ENCODE measurements around the gene MCF2L.
"Not testable (repeated sequence)": the region's sequence is repeated elsewhere in the genome, so short reads cannot be mapped to it uniquely, and the experiment has no call there.

The MCF2L gene, protein sequence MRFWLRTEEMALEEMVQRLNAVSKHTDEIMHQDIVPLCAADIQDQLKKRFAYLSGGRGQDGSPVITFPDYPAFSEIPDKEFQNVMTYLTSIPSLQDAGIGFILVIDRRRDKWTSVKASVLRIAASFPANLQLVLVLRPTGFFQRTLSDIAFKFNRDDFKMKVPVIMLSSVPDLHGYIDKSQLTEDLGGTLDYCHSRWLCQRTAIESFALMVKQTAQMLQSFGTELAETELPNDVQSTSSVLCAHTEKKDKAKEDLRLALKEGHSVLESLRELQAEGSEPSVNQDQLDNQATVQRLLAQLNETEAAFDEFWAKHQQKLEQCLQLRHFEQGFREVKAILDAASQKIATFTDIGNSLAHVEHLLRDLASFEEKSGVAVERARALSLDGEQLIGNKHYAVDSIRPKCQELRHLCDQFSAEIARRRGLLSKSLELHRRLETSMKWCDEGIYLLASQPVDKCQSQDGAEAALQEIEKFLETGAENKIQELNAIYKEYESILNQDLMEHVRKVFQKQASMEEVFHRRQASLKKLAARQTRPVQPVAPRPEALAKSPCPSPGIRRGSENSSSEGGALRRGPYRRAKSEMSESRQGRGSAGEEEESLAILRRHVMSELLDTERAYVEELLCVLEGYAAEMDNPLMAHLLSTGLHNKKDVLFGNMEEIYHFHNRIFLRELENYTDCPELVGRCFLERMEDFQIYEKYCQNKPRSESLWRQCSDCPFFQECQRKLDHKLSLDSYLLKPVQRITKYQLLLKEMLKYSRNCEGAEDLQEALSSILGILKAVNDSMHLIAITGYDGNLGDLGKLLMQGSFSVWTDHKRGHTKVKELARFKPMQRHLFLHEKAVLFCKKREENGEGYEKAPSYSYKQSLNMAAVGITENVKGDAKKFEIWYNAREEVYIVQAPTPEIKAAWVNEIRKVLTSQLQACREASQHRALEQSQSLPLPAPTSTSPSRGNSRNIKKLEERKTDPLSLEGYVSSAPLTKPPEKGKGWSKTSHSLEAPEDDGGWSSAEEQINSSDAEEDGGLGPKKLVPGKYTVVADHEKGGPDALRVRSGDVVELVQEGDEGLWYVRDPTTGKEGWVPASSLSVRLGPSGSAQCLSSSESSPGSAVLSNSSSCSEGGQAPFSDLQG

GRCh38 chr13:112968910-112969691, at the start of gene MCF2L:
TSS of gene MCF2L (plus strand) at chr13:112969214. CDS start at chr13:112969380, 166 bp downstream.
- DNase-seq = peak; percentile 16

DNA sequence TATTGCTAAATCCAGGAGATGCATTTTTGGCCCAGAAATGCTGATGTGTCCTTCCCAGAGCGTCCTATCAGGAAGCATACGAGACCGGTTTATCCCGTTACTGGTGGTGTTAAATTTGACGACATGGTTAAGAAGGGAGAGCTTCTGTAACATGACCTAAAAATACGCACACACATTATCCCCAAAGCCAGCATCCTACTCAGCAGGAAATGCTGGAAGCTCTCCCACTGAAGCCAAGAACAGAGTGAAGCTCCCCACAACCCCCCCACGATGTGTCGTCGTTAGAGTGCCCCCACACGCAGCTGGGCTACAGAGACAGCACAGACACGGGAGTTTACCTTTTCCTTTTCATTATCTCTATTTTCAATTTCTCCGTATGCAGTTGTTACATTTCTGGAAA, 45.1 kb upstream of the MCF2L start:
- no peak for DNase-seq

DNA sequence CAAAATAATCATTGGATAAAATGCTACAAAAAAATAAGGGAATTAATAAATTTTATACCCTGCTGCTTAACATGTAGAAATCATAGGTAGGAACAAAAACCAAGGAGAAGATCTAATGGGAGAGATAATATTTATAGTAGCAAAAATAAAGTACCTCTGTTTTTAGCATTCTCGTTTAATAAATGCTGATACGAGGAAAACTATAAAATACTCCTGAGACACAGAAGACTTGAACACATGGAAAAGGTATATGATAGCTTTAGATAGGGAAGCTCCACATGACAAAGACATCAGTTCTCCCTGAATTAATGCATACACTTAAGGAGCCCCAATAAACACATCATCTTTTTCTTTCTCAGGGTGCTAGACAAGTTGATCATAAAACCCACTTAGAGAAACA, 44.6 kb upstream of the MCF2L start:
- DNase-seq = no peak

DNA sequence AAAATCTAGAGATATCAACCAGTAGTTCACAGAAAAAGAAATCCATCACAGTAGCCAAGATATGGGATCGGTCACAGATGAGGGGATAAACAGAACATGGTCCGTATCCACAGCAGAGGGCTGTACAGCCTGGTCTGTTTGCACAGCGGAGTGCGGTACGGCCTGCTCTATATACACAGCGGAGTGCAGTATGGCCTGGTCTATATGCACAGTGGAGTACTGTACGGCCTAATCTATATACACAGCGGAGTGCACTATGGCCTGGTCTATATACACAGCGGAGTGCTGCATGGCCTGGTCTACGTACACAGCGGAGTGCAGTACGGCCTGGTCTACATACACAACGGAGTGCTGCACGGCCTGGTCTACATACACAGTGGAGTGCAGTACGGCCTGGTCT, 43.0 kb upstream of the MCF2L start:
- DNase-seq = no peak

- DNase-seq = no peak
Observed at GRCh38 chr13:112926993-112927392, 42.0 kb upstream of the MCF2L start.

DNA sequence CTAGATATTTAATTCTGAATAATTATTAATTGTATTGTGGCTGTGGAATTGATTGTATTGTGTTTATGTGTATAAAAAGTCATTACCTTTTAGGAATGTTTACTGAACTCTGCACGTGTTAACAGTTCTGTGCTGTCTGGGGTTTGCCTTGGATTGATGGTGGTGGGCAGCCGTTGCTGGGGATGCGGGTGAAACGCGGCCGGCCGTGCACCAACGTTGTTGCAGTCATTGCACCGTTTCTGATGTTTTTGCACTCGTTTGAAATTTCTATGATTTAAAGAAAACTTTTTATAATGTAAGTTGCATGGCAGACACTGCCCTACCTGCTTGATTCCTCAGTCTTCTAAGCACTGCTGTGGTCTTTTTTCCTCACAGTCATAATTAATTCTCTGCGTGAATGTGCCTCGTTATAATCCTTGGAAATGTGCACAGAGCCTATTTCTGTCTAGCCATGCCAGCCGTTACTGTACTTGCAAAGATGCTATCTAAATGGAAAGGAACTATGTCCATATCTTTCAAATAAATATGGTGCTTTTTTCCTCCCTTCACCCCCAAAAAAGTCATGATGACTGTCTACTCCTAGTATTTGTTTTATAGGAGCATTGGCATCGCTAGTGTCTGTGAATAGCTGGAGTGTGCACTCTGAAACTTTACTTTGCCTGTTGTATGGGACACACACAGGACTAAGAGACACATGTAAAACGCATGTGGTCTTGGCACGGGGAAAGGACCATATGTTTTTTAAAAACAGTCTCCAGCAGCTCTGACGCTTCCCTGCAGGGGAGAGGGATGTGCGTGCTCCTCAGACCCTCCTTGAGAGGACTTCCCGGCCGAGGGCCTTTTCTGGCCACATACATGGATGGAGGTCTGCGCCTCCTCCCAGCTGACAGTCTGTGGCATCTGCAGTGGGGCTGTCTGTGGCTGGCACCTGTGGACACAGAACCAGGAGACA, 40.7 kb upstream of the MCF2L start:
- DNase-seq = no peak

- peak; percentile 37 for DNase-seq
Observed at GRCh38 chr13:112928972-112929782, 39.8 kb upstream of the MCF2L start.

GRCh38 chr13:112929783-112930055, 39.3 kb upstream of the MCF2L start:
- no peak for DNase-seq

GRCh38 chr13:112930192-112930591, 38.8 kb upstream of the MCF2L start:
- no peak for DNase-seq

- no peak for DNase-seq
Observed at GRCh38 chr13:112931028-112931934, 37.7 kb upstream of the MCF2L start.

- DNase-seq = no peak
Observed at GRCh38 chr13:112932971-112933370, 36.0 kb upstream of the MCF2L start.

GRCh38 chr13:112933649-112934048, 35.4 kb upstream of the MCF2L start:
- DNase-seq = no peak

DNA sequence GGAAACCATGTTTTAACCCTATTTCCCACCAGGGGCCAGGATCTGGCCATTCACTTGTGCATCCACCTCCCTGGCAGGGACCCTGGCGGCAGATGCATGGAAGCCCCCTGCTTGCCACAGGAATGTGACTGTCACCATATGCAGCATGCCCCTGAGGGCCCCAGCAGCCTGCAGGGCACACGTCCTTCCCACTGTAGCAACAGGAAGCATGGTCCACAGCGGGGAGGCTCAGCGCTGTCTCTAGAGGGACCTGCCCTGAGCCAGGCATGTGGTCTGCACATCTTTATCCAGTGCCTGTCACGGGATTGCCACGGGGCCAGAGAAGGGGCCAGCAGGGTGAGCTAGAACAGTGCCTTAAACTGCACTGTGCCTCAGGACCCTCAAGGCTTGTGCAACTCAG, 34.9 kb upstream of the MCF2L start:
- DNase-seq = no peak

DNA sequence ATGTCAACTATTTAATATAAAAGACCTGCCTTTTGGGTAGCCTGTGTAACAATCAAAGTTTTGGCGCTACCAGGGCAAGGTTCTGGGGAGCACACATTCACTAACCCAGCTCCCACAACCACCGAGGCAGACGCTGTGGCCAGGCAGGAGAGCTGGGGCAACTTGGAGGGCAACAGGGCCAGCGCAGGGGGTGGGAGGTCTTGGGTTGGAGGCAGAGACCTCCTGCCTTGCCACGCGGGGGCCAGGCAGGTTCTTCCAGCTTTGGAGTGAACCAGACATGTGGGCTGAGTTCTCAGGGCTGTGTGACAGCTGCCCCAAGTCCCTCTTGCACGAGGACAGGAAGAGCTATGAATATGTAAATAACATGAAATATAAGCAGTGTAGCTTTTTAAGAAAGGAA, 30.3 kb upstream of the MCF2L start:
- no peak for DNase-seq

GRCh38 chr13:112940236-112940635, 28.8 kb upstream of the MCF2L start:
- no peak for DNase-seq

DNA sequence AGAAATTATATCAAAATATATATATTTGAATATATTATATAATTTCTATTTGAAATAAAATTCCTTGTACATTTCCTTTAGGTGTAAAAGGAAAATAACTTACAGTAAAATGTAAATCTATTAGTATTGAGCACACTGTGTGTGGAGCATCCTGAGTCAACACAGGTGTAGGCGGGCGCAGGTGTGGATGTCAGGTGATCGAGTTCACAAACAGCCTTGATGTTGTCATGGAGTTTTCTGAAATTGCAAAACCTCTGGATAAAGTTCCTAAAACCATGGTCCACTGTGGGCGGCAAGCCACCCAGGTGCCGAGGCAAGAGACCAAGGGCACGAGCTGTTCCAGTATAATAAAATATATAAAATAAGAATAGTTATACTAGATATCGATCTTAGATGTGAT, 27.7 kb upstream of the MCF2L start:
- DNase-seq = no peak

- DNase-seq = not testable (repeated sequence)
Observed at GRCh38 chr13:112941765-112942164, 27.2 kb upstream of the MCF2L start.

DNA sequence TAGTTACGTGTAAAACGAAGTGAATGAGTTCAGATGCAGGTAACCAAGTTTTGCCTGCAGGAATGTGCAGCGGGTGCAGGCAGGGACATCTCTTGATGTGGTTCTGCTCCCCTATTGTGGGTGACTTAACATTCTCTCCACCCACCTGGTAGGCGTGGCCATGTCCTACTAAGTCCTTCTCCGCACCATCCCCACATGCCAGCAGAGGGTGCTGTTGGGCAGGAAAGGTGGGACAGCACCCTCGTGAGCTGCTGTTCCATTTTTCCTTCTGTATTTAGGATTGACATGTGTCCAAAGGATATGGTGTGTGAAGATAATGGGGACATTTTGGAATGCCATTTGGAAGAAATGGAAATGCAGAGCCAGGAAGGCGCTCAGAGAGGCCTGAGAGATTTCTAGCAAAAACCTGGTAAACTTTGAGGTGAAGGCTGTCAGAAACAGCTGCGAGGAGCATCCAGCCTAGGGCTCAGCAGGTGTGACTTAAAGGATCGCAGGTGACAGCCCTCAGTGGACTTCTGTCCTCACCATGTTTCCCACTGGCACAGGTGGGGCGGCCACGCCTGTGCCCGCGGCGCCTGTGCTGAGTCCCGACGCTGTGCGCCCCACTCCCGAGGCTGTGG, 26.2 kb upstream of the MCF2L start:
- DNase-seq = peak; percentile 97
